GM12878 (cell line): ENCODE data around the gene SMIM32. TPM values are rescaled to one million over a fixed set of nuclear protein-coding genes. Genes with fewer than 3 reads are reported as not detected.

Experiments
- ATAC-seq: fragments of 200-7000 bp; cut with Tn5 transposase; 3 replicates; pipeline ENCODE4 v1.9.1; 2020; ENCODE audit warnings: mild to moderate bottlenecking, moderate library complexity
- BruUV-seq: library from RNA; stranded (reverse); fragments of 400-500 nt; replicated peaks from 2 replicates; lab custom pipeline; 2021; lab: Mats Ljungman, UMichigan
- CTCF ChIA-PET: fragments of 300-600 bp; sonication (Branson Sonifier 250); formaldehyde crosslinking; extraction: SDS; loops from one replicate; lab custom pipeline; 2021; ENCODE audit warnings: inconsistent platforms; lab: Yijun Ruan, JAX
- POLR2A ChIA-PET: fragments of 350-600 bp; formaldehyde crosslinking; extraction: SDS; loops from one replicate; lab custom pipeline; 2021; ENCODE audit warnings: inconsistent platforms; lab: Charles Lee
- RAD21 ChIA-PET: fragments of 300-600 bp; sonication (Branson Sonifier 250); formaldehyde crosslinking; loops from one replicate; lab custom pipeline; 2023; ENCODE audit warnings: antibody characterized with exemption; ENCODE audit not compliant: unreplicated experiment; lab: Charles Lee
- SMC1A ChIA-PET: fragments of 300-600 bp; sonication (Branson Sonifier 250); formaldehyde crosslinking; loops from one replicate; lab custom pipeline; 2023; ENCODE audit not compliant: unreplicated experiment, uncharacterized antibody; lab: Charles Lee
- DNase-seq: peaks from one replicate; pipeline ENCODE4 v3.0.0-alpha.2; 2011; ENCODE audit warnings: low read depth, low spot score
- FAIRE-seq: peaks from 3 replicates; lab custom pipeline; 2011; peaks lifted over from hg19 to GRCh38; lab: Jason Lieb, UNC
- H2AFZ ChIP-seq: 2 replicates; pipeline ENCODE4 v1.6.0; 2011; ENCODE audit warnings: low read depth, low read length, control low read depth; ENCODE audit not compliant: control insufficient read depth
- H3K27ac ChIP-seq: 2 replicates; pipeline ENCODE4 v1.5.1; 2011; ENCODE audit warnings: control low read depth; ENCODE audit not compliant: control insufficient read depth, insufficient read depth
- H3K27me3 ChIP-seq, 2 experiments: replicated peaks in 1 of 2; 2 replicates each; pipeline versions ENCODE4 v1.6.0 to v1.6.1; 2011; ENCODE audit warnings: low read length in 1 of 2; ENCODE audit not compliant: control insufficient read depth in 2 of 2, insufficient read depth in 2 of 2
- H3K36me3 ChIP-seq, 2 experiments: 2 replicates each; pipeline ENCODE4 v1.5.1; 2011; ENCODE audit warnings: low read length in 1 of 2; ENCODE audit not compliant: control insufficient read depth in 2 of 2, insufficient read depth in 2 of 2
- H3K4me1 ChIP-seq: 2 replicates; pipeline ENCODE4 v1.6.1; 2011; ENCODE audit warnings: mild to moderate bottlenecking, low read length, moderate library complexity, mixed read lengths; ENCODE audit not compliant: control insufficient read depth, insufficient read depth
- H3K4me2 ChIP-seq: 2 replicates; pipeline ENCODE4 v1.6.0; 2011; ENCODE audit warnings: control low read depth; ENCODE audit not compliant: control insufficient read depth, insufficient read depth
- H3K4me3 ChIP-seq: fragments of 200-600 bp; sonication (generic); 2 replicates; pipeline ENCODE4 v1.5.1; 2016
- H3K79me2 ChIP-seq: 2 replicates; pipeline ENCODE4 v1.6.0; 2011; ENCODE audit warnings: low read length; ENCODE audit not compliant: control insufficient read depth, insufficient read depth
- H3K9ac ChIP-seq: 2 replicates; pipeline ENCODE4 v1.8.0; 2011; ENCODE audit warnings: low read length, control low read depth, mixed read lengths; ENCODE audit not compliant: control insufficient read depth, insufficient read depth
- H3K9me3 ChIP-seq: replicated peaks from 3 replicates; pipeline ENCODE4 v1.5.1; 2011; ENCODE audit warnings: mild to moderate bottlenecking, low read length; ENCODE audit not compliant: control insufficient read depth, insufficient read depth
- H4K20me1 ChIP-seq: 2 replicates; pipeline ENCODE4 v1.6.0; 2011; ENCODE audit not compliant: control insufficient read depth, insufficient read depth
- ATF3 ChIP-seq: IDR thresholded peaks from 2 replicates; pipeline ENCODE4 v1.6.1; 2011; ENCODE audit warnings: low read depth, mild to moderate bottlenecking, low read length, moderate library complexity, borderline replicate concordance; ENCODE audit errors: extremely low read depth
- BACH1 ChIP-seq: fragments of 450-650 bp; IDR thresholded peaks from 2 replicates; pipeline ENCODE4 v1.6.1; 2017; ENCODE audit warnings: mild to moderate bottlenecking, borderline replicate concordance
- BHLHE40 ChIP-seq, 2 experiments: fragments of 450-650 bp in 1 of 2; IDR thresholded peaks; 2 replicates each; pipeline ENCODE4 v1.6.1; 2011 to 2017; ENCODE audit warnings: low read depth in 2 of 2, borderline replicate concordance in 1 of 2, improper control_type of control experiment in 1 of 2, low read length in 1 of 2, mild to moderate bottlenecking in 1 of 2
- CEBPB ChIP-seq, 2 experiments: fragments of 150-350 bp in 1 of 2; IDR thresholded peaks; 2 replicates each; pipeline ENCODE4 v1.6.1; 2012 to 2014; ENCODE audit warnings: low read depth in 2 of 2, low read length in 2 of 2, borderline replicate concordance in 1 of 2, inconsistent platforms in 1 of 2
- EGR1 ChIP-seq, 2 experiments: IDR thresholded peaks; 1 replicate in 1 of 2; 2 replicates in 1 of 2; pipeline ENCODE4 v1.6.1; 2011 to 2012; ENCODE audit warnings: low read depth in 2 of 2, low read length in 2 of 2, borderline replicate concordance in 1 of 2, mild to moderate bottlenecking in 1 of 2, moderate library complexity in 1 of 2
- FOXK2 ChIP-seq: fragments of 450-650 bp; IDR thresholded peaks from 2 replicates; pipeline ENCODE4 v1.6.1; 2017; ENCODE audit warnings: mild to moderate bottlenecking, moderate library complexity
- HDAC6 ChIP-seq: fragments of 200-600 bp; sonication (generic); IDR thresholded peaks from one replicate; pipeline ENCODE4 v1.8.0; 2017; ENCODE audit warnings: antibody characterized with exemption; ENCODE audit not compliant: unreplicated experiment
- POLR2A ChIP-seq: IDR thresholded peaks from 2 replicates; pipeline ENCODE4 v1.6.1; 2011; ENCODE audit warnings: low read depth, mild to moderate bottlenecking, low read length
- SMAD1 ChIP-seq: fragments of 450-650 bp; IDR thresholded peaks from 2 replicates; pipeline ENCODE4 v1.6.1; 2018; ENCODE audit warnings: mild to moderate bottlenecking, low read depth; ENCODE audit not compliant: partially characterized antibody
- SMAD5 ChIP-seq: IDR thresholded peaks from 2 replicates; pipeline ENCODE4 v1.6.1; 2016; ENCODE audit warnings: antibody characterized with exemption, low read depth
- SMARCA5 ChIP-seq: fragments of 450-650 bp; IDR thresholded peaks from 2 replicates; pipeline ENCODE4 v1.6.1; 2017; ENCODE audit warnings: mild to moderate bottlenecking
- SPI1 ChIP-seq: IDR thresholded peaks from 2 replicates; pipeline ENCODE4 v1.6.1; 2011; ENCODE audit warnings: low read depth, mild to moderate bottlenecking, low read length, moderate library complexity, borderline replicate concordance; ENCODE audit not compliant: insufficient read depth
- SUPT20H ChIP-seq: IDR thresholded peaks from 2 replicates; pipeline ENCODE4 v1.6.1; 2011; ENCODE audit warnings: low read depth, mild to moderate bottlenecking, low read length, moderate library complexity, borderline replicate concordance; ENCODE audit not compliant: control insufficient read depth
- TBL1XR1 ChIP-seq: IDR thresholded peaks from 2 replicates; pipeline ENCODE4 v1.6.1; 2012; ENCODE audit warnings: low read depth, low read length, improper control_type of control experiment
- USF1 ChIP-seq: IDR thresholded peaks from 2 replicates; pipeline ENCODE4 v1.6.1; 2011; ENCODE audit warnings: borderline replicate concordance, low read depth, mild to moderate bottlenecking, moderate library complexity, mixed read lengths, low read length; ENCODE audit not compliant: insufficient read depth; ENCODE audit errors: extremely low read length
- YBX1 ChIP-seq: fragments of 450-650 bp; IDR thresholded peaks from 2 replicates; pipeline ENCODE4 v1.6.1; 2016; ENCODE audit warnings: antibody characterized with exemption
- ZSCAN29 ChIP-seq: fragments of 450-650 bp; IDR thresholded peaks from 2 replicates; pipeline ENCODE4 v1.6.1; 2017; ENCODE audit warnings: mild to moderate bottlenecking, moderate library complexity
- WGBS: methylation state at CpG from one replicate; pipeline ENCODE4 v1.1.6; 2016; ENCODE audit warnings: low lambda C conversion rate; ENCODE audit not compliant: insufficient replicate concordance, insufficient coverage; ENCODE audit errors: missing lambda C conversion rate; 5-methylcytosine and 5-hydroxymethylcytosine counted together
- in situ Hi-C: fragments of 300-500 bp; cut with MboI; formaldehyde crosslinking; loops from 9 replicates; pipeline ENCODE4 v1.14.3; 2018; ENCODE audit warnings: mixed read lengths
- intact Hi-C: fragments of 100-400 bp; cut with micrococcal nuclease; formaldehyde crosslinking; loops from one replicate; pipeline ENCODE4 v1.14.2; 2022; ENCODE audit not compliant: unreplicated experiment
- polyA plus RNA-seq, 11 experiments: library from polyadenylated mRNA; depleted of rRNA in 4 of 11; unstranded in 6 of 11; stranded (reverse) in 5 of 11; fragments of >200 nt; fragmentation: Nextera tagmentation in 4 of 11; fragmentation: Illumina TruSeq in 1 of 11; extraction: Ambion mirVana in 4 of 11; extraction: Trizol in 1 of 11; gene quantifications; 1 replicate in 1 of 11; 2 replicates in 10 of 11; pipeline versions ENCODE4 v1.2.1 to v1.2.3, GENCODE V29; 2011 to 2016; ENCODE audit warnings: inconsistent platforms in 2 of 11, missing spikeins in 2 of 11, low read depth in 1 of 11
- total RNA-seq, 4 experiments: library from RNA; depleted of rRNA in 3 of 4; stranded (reverse); fragments of >200 nt in 3 of 4; fragmentation: Illumina TruSeq in 1 of 4; extraction: Trizol in 1 of 4; gene quantifications; 2 replicates each; pipeline versions ENCODE4 v1.2.1 to v1.2.3, GENCODE V29; 2013 to 2021

SMIM32 gene
- total and polyA plus RNA-seq, 10 of the 15 experiments (the other 5 are each of a cell fraction or from before 2014, with no cell fraction given): not detected

- H2AFZ ChIP-seq: no peak overlapping the region
- no peak overlapping the region for H3K4me3 ChIP-seq
- WGBS: 53% methylated on average over 14 of the region's 14 CpGs
- ATAC-seq (no peak), DNase-seq (no peak)
- H3K9me3 ChIP-seq: no peaks in the 10 kb centered on the region
- intact Hi-C loops: no loop called here
- no peak overlapping the region for H3K4me2 ChIP-seq
- no peaks in the 10 kb centered on the region for H3K4me1 ChIP-seq
- peaks cover 0 to 3% of the 10 kb centered on the region in 2 experiments; a peak in 2 of 4 replicates for H3K27me3 ChIP-seq
- no peak overlapping the region for H3K27ac ChIP-seq
- no peak overlapping the region for H3K9ac ChIP-seq
- TF ChIP-seq HDAC6: no peak
- no peak for TF ChIP-seq FOXK2
- no peak for TF ChIP-seq BACH1
- TF ChIP-seq SMAD5: no peak
- no peak for TF ChIP-seq POLR2A
- TF ChIP-seq ATF3: no peak
- TF ChIP-seq EGR1 (IDR thresholded peaks at IDR 0.05; ENCODE audit: borderline replicate concordance in 1 of 2, low read depth in 2 of 2, low read length in 2 of 2): no peak
- TF ChIP-seq TBL1XR1: no peak
- no peak for TF ChIP-seq SMARCA5
- no peak for TF ChIP-seq SPI1
- TF ChIP-seq ZSCAN29: no peak
- no peak for TF ChIP-seq BHLHE40 (IDR thresholded peaks at IDR 0.05; ENCODE audit: borderline replicate concordance in 1 of 2, low read depth in 2 of 2, low read length in 1 of 2)
- TF ChIP-seq CEBPB (IDR thresholded peaks at IDR 0.05; ENCODE audit: borderline replicate concordance in 1 of 2, low read depth in 2 of 2, low read length in 2 of 2): no peak
- TF ChIP-seq YBX1: no peak
- no peak for TF ChIP-seq SUPT20H
- TF ChIP-seq USF1: no peak
- TF ChIP-seq SMAD1: no peak
- TF ChIP-seq, all 136 proteins: peak for 0
- no TSS peak for BruUV-seq
- ChIA-PET POLR2A (no interaction called here), SMC1A (interaction anchor here (0.7 to 1.5 kb wide), 3 partner anchors 35 to 232 kb away, joined by 3 to 4 read pairs (median 3); no protein-coding TSS in a partner anchor), CTCF (interaction anchor here (1.3 kb wide), 1 partner anchor 14 kb away, joined by 3 read pairs; no protein-coding TSS in a partner anchor), RAD21 (interaction anchor here (1.1 kb wide), 1 partner anchor 16 kb away, joined by 3 read pairs; no protein-coding TSS in a partner anchor)
- H3K36me3 ChIP-seq: no peaks in the 10 kb centered on the region
- no peak for FAIRE-seq
- no peaks in the 10 kb centered on the region for H3K79me2 ChIP-seq
- H4K20me1 ChIP-seq: no peaks in the 10 kb centered on the region; the same call in 1 of the 2 replicates
- in situ Hi-C loops: no loop called here
Measured at GRCh38 chr5:136209346-136209910, 16.5 kb upstream of the SMIM32 start.
